GM12864 (cell line): ENCODE results near the gene MAP4.

Source experiments
- DNase-seq: peaks from one replicate; pipeline ENCODE4 v3.0.0-alpha.2; 2011; ENCODE audit warnings: low read depth
- H3K4me3 ChIP-seq: 2 replicates; pipeline ENCODE4 v1.5.1; 2011; ENCODE audit warnings: mild to moderate bottlenecking, low read depth, low read length, control low read depth
- TF ChIP-seq, protein P1 (sequence below): IDR thresholded peaks from 2 replicates; pipeline ENCODE4 v1.5.1; 2011; ENCODE audit warnings: low read depth, mild to moderate bottlenecking, moderate library complexity, low read length, control low read depth, inconsistent platforms; ENCODE audit errors: missing control alignments

MAP4 gene

GRCh38 chr3:47912006-47912504, 104.2 kb downstream of the MAP4 start:
- H3K4me3 ChIP-seq, result no peak overlapping the region
- TF ChIP-seq, protein P1, sequence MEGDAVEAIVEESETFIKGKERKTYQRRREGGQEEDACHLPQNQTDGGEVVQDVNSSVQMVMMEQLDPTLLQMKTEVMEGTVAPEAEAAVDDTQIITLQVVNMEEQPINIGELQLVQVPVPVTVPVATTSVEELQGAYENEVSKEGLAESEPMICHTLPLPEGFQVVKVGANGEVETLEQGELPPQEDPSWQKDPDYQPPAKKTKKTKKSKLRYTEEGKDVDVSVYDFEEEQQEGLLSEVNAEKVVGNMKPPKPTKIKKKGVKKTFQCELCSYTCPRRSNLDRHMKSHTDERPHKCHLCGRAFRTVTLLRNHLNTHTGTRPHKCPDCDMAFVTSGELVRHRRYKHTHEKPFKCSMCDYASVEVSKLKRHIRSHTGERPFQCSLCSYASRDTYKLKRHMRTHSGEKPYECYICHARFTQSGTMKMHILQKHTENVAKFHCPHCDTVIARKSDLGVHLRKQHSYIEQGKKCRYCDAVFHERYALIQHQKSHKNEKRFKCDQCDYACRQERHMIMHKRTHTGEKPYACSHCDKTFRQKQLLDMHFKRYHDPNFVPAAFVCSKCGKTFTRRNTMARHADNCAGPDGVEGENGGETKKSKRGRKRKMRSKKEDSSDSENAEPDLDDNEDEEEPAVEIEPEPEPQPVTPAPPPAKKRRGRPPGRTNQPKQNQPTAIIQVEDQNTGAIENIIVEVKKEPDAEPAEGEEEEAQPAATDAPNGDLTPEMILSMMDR, result no peak
- DNase-seq, result no peak

DNA sequence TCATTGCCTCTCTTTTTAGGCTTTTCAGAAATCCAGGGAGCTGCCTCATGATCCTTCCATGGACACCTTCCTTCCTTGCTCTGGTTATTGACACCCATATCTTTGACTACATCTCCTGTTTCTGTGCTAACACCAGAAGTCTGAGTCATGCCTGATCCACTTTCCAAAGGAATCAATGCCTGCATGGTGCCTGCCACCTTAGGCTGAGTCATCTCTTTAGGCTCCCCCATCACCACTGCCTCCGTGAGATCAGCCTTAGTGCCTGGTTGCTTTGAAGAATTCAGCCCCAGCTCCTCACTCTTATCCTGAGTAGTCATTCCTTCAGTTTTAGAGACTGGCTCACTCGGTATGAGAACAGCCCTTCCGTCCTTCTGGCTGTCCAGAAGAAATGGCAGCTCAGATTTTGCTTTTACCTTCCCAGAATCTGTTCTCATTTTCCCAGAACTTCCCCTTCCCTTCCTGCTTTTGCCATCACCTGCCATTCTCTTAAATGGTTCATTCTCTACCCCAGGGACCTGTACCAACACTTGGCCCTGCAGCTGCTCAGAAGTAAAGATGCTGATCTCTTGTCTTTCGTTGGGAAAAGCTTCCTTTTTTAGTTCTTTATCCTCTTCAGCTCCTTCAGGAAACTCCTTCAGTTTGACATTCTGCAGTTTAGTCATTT, 105.3 kb downstream of the MAP4 start:
- TF ChIP-seq, protein P1, result no peak
- DNase-seq, result no peak
- no peak overlapping the region for H3K4me3 ChIP-seq

DNA sequence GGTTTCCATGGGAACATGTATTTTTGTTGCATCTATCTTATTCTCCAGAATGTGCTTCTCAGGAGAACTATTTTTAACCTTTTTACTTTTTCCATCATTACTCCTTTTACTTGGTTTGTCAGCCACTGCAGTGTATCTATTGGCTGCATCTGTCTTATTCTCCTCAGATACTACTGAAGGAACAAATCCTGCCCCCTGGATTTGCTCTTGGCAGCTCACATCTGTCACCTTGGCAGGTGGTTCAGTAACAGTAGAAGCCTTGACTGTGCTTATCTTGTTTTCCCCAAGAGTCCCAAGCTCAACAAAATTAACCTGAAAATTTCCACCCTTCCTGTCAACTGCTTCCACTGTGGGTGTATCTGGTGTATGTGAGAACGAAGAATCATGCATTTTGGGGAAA, 106.0 kb downstream of the MAP4 start:
- no peak for DNase-seq
- TF ChIP-seq, protein P1, result no peak
- H3K4me3 ChIP-seq, result no peak overlapping the region

- no peak for DNase-seq
- TF ChIP-seq, protein P1, result no peak
- no peak overlapping the region for H3K4me3 ChIP-seq
These were observed 106.6 kb downstream of the MAP4 start for GRCh38 chr3:47909607-47910006.

DNA sequence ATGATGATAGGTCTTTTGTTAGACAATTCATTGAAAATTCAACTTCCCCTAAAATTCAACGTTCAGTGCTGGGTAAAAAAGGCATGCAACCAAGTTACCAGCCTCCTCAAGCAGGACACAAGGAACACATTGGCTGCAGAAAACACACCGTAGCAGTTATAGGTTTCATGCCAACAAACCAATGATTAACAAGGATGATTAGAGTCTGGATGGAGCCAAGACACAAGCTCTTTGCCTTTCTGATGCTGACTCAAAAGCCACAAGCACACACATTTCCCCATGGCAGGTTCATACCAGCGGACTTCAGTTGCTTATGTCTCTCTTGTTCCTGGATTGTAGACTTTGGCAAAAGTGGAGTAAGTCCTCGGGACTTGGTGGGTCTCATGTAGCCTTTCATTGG, 107.5 kb downstream of the MAP4 start:
- no peak overlapping the region for H3K4me3 ChIP-seq
- no peak for DNase-seq
- TF ChIP-seq, protein P1, result no peak

GRCh38 chr3:47907784-47908183, 108.4 kb downstream of the MAP4 start:
- TF ChIP-seq, protein P1, result no peak
- H3K4me3 ChIP-seq, result no peak overlapping the region
- DNase-seq, result no peak

DNA sequence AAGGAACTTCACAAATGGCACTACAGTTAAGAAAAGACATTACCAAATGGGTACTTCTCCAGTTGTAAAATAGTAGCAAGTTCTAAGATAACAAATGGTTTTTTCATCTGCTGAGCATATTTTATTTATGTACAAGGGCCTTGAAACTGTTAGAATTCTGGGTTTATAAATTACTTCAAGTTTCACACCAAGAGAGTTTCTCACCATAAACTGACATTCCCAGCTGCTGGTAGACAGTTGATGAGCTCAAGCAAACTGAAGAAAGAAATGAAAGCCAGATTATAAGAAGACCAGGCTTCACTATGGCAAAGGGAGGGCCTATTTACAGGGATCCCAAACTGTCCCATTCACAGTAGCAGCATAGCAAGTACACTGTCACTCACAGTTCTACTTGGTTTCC, 113.5 kb downstream of the MAP4 start:
- H3K4me3 ChIP-seq, result no peak overlapping the region
- TF ChIP-seq, protein P1, result no peak
- DNase-seq, result no peak
